Measurements from ENCODE around the gene GREM2.

GREM2 gene

DNA sequence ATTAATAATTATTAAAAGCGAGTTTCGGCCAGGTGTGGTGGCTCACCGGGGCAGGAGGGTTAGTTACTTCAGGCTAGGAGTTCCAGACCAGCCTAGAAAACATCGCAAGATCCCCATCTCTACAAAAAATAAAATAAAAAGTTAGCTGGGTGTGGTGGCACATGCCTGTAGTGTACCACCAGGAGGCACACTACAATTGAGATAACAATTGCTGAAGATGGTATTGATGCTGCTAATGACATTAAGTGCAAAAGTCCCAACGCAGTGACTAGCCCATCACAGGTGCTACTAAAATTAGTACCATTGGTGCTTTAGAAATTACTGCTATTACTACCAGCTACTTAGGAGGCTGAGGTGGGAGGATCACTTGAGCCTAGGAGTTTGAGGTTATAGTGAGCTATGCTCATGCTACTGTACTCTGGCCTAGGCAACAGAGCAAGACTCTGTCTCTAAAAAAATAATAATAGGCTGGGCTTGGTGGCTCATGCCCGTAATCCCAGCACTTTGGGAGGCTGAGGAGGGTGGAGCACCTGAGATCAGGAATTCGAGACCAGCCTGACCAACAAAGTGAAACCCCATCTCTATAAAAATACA lies 156.6 kb downstream of the GREM2 start:
- DNase-seq (ENCODE audit: low spot score): peak; percentile 28

GRCh38 chr1:240445369-240445768 lies 166.6 kb downstream of the GREM2 start:
- DNase-seq (ENCODE audit: low spot score): no peak

DNA sequence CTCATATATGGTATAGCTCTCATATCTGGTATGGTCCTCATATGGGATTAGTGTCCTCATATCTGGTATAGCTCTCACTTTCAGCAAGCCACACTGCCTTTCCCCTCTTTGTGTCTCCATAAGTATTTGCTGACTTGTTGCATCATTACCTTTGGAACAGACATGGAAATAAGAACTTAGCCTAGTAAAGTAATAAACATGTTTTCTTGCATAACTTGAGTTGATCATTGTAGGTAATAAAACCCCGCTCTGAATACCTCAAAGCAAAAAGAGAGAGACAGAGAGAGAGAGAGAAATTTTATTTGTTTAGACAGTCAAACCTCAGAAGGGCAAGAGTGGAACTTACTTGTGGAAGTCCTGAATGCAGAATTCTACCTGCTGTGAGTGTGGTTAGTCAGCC lies 170.3 kb downstream of the GREM2 start:
- DNase-seq (ENCODE audit: low spot score): no peak

Measured in CD4-positive, alpha-beta T cell treated with Interleukin-2 at 100 ng/mL for 4 hours (primary cell).